ENCODE results near the gene TUBGCP2. TPM values are rescaled to one million over a fixed set of nuclear protein-coding genes. Genes with fewer than 3 reads are reported as not detected.

The TUBGCP2 gene
- total RNA-seq, 1 donor from 2014 or later = 66.7 TPM

- H3K27ac Mint-ChIP-seq = no peak overlapping the region
- no peak overlapping the region for H3K4me3 Mint-ChIP-seq
- ATAC-seq (ENCODE audit: low read depth) (no peak), DNase-seq (no peak)
- peaks cover 14% of the 10 kb centered on the region for H3K27me3 Mint-ChIP-seq
- CTCF ChIA-PET = no interaction called here
- intact Hi-C loops (cut with micrococcal nuclease) = loop anchor here (10.0 kb wide), 1 partner anchor 305 kb away; the partner anchor contains the start of gene CFAP46
- H3K9me3 Mint-ChIP-seq = no peaks in the 10 kb centered on the region
- POLR2A ChIA-PET = no interaction called here
- H3K36me3 Mint-ChIP-seq (ENCODE audit: low read depth) = no peaks in the 10 kb centered on the region
- peaks cover 5% of the 10 kb centered on the region for H3K4me1 Mint-ChIP-seq
- TF ChIP-seq CTCF (IDR thresholded peaks at IDR 0.05) = no peak
Measured at GRCh38 chr10:133249975-133250754, 58.5 kb downstream of the TUBGCP2 start.

GRCh38 chr10:133249094-133249780 is 59.4 kb downstream of the TUBGCP2 start:
- H3K36me3 Mint-ChIP-seq (ENCODE audit: low read depth) = no peaks in the 10 kb centered on the region
- no peaks in the 10 kb centered on the region for H3K9me3 Mint-ChIP-seq
- no peak overlapping the region for H3K4me3 Mint-ChIP-seq
- CTCF ChIA-PET = no interaction called here
- intact Hi-C loops (cut with micrococcal nuclease) = no loop called here
- no peak overlapping the region for H3K27ac Mint-ChIP-seq
- peaks cover 5% of the 10 kb centered on the region for H3K4me1 Mint-ChIP-seq
- DNase-seq (no peak), ATAC-seq (ENCODE audit: low read depth) (no peak)
- POLR2A ChIA-PET = no interaction called here
- H3K27me3 Mint-ChIP-seq = peaks cover 16% of the 10 kb centered on the region
- TF ChIP-seq CTCF (IDR thresholded peaks at IDR 0.05) = no peak

- ATAC-seq (ENCODE audit: low read depth) (no peak), DNase-seq (no peak)
- no peaks in the 10 kb centered on the region for H3K36me3 Mint-ChIP-seq (ENCODE audit: low read depth)
- H3K4me3 Mint-ChIP-seq = no peak overlapping the region
- H3K9me3 Mint-ChIP-seq = no peaks in the 10 kb centered on the region
- no peak for TF ChIP-seq CTCF (IDR thresholded peaks at IDR 0.05)
- peaks cover 16% of the 10 kb centered on the region for H3K27me3 Mint-ChIP-seq
- intact Hi-C loops (cut with micrococcal nuclease) = no loop called here
- H3K4me1 Mint-ChIP-seq = peaks cover 5% of the 10 kb centered on the region
- no peak overlapping the region for H3K27ac Mint-ChIP-seq
- ChIA-PET CTCF (no interaction called here), POLR2A (no interaction called here)
Measured at GRCh38 chr10:133248334-133248715, 60.3 kb downstream of the TUBGCP2 start.

- ChIA-PET CTCF (no interaction called here), POLR2A (no interaction called here)
- Mint-ChIP-seq H3K27me3 (peaks cover 16% of the 10 kb centered on the region), H3K27ac (no peak overlapping the region), H3K4me3 (no peak overlapping the region), H3K36me3 (ENCODE audit: low read depth) (no peaks in the 10 kb centered on the region), H3K4me1 (peaks cover 8% of the 10 kb centered on the region), H3K9me3 (no peaks in the 10 kb centered on the region)
- ATAC-seq (ENCODE audit: low read depth) (no peak), DNase-seq (no peak)
- no peak for TF ChIP-seq CTCF (IDR thresholded peaks at IDR 0.05)
- intact Hi-C loops (cut with micrococcal nuclease) = no loop called here
Measured at GRCh38 chr10:133247681-133248333, 60.9 kb downstream of the TUBGCP2 start.

DNA sequence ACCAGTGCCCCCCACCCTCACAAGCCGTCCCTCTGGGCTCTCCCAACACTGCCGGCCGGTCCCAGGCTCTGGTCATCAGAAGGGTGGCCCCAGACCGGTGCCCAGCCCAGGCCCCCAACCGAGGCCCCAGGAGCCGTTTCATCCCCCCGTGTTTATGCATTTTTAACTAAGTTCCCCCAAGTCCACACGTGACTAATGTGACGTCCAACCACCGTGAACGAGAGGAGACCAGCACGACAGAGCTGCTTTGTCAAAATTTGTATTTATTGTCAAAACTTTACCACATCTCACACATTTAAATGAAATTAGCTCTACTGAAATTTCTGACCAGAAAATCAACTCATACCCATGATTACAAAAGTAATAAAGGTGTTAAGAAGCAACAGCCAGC is 62.4 kb downstream of the TUBGCP2 start:
- Mint-ChIP-seq H3K27me3 (peaks cover 16% of the 10 kb centered on the region), H3K27ac (no peak overlapping the region), H3K4me1 (peaks cover 21% of the 10 kb centered on the region), H3K36me3 (ENCODE audit: low read depth) (no peaks in the 10 kb centered on the region), H3K9me3 (no peaks in the 10 kb centered on the region), H3K4me3 (no peak overlapping the region)
- no peak for ATAC-seq (ENCODE audit: low read depth)
- ChIA-PET POLR2A (interaction anchor here (1.0 kb wide), 1 partner anchor 11 kb away, joined by 3 read pairs; no protein-coding TSS in a partner anchor), CTCF (interaction anchor here (1.7 kb wide), 1 partner anchor 11 kb away, joined by 4 read pairs; no protein-coding TSS in a partner anchor)
- DNase-seq = no peak
- TF ChIP-seq CTCF (IDR thresholded peaks at IDR 0.05) = no peak
- intact Hi-C loops (cut with micrococcal nuclease) = no loop called here
